Measurements from ENCODE around the gene LBX1. TPM values are rescaled to one million over a fixed set of nuclear protein-coding genes. Genes with fewer than 3 reads are reported as not detected.
A peak's percentile ranks its signal among the peaks of the same experiment; 100 is the strongest.

LBX1 gene, protein sequence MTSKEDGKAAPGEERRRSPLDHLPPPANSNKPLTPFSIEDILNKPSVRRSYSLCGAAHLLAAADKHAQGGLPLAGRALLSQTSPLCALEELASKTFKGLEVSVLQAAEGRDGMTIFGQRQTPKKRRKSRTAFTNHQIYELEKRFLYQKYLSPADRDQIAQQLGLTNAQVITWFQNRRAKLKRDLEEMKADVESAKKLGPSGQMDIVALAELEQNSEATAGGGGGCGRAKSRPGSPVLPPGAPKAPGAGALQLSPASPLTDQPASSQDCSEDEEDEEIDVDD
- total RNA-seq = not detected in 2 replicates

- DNase-seq (ENCODE audit: low read depth) = no peak
These were observed at the start of gene LBX1 for GRCh38 chr10:101229266-101230182. LBX1 (minus strand) TSS chr10:101229463; CDS start chr10:101228815, 648 bp downstream.

- DNase-seq (ENCODE audit: low read depth) = no peak
These were observed 44.5 kb upstream of the LBX1 start for GRCh38 chr10:101273741-101274140.

DNA sequence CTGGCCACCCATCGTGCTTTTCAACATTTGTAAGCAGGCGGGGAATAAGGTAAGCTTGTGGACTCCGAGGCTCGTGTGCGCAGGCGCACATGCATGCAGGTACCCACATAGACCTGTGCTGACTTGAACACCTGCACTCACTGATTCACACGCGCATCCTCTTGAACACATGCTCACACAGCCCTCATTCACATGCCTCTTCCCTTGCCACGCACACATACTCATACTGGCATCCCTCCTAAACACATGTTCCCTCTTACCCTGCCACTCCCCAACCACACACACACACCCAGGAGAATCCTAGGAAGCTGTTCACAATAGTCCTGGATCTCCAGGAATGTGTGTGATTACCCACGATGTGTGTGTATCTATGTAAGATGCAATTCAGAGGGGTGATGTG is 44.1 kb upstream of the LBX1 start:
- DNase-seq (ENCODE audit: low read depth) = no peak

- peak; percentile 42 for DNase-seq (ENCODE audit: low read depth)
These were observed 43.1 kb upstream of the LBX1 start for GRCh38 chr10:101272229-101272868.

GRCh38 chr10:101270763-101271162 is 41.5 kb upstream of the LBX1 start:
- peak; percentile 25 for DNase-seq (ENCODE audit: low read depth)

GRCh38 chr10:101267776-101268175 is 38.5 kb upstream of the LBX1 start:
- DNase-seq (ENCODE audit: low read depth) = peak; percentile 6

DNA sequence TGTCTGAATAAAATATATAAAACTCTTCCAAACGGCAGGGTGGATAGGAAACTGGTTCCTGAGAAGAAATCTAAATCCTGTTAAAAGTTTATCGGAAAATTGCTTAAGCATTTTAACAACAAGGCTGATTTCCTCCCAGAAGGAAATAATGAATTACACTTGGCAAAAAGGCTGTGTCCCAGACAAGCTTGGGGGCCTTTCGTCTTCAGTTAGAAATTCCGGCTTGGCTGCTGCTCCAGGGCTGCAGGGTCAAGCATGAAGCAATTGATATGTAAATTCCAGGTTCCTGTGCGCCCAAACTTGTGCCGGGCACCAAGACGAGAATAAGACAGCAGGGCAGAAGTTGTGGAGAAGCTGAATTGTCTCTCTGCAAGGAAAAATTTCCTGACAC is 38.0 kb upstream of the LBX1 start:
- no peak for DNase-seq (ENCODE audit: low read depth)

DNA sequence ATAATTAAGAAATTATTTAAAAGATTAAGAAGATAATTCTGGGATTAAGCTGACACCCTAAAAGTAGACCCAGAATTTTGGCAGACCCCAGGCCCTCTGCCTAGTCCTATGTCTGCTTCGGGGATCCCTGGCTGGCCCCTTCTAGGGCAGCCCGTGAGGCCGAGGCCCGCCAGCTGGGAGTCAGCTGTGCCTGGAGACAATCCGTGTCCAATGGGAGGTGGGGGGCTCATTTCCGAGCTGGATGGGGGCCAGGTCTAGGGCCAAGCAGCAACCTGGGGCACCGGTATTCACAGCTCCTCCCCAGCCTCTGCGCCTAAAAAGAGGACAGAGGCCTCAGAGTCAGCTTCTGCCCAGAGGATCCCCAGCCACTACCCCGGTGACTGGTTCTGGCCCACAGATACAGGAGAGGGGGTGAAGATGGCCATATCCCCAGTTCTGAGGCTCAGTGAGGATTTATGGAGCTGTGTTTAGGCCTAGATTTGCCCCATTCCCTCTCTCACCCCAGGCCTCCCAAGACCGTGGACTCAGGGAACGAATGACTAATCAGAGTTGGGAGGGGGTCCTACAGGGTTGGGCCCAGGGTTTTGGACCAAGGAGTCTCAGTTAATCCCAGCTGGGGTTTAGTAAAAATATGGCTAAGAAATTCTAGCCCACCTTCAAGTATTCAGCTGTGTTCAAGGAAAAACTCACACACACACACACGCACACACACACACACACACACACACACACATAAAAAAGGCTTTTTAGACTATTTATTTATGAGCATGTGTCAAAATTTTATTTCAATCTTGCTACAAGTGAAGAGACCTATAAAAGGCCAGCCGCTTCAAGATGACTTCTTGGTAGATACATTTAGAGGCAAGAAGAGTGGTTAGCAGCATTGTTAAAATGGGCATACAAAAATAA is 37.4 kb upstream of the LBX1 start:
- DNase-seq (ENCODE audit: low read depth) = no peak

DNA sequence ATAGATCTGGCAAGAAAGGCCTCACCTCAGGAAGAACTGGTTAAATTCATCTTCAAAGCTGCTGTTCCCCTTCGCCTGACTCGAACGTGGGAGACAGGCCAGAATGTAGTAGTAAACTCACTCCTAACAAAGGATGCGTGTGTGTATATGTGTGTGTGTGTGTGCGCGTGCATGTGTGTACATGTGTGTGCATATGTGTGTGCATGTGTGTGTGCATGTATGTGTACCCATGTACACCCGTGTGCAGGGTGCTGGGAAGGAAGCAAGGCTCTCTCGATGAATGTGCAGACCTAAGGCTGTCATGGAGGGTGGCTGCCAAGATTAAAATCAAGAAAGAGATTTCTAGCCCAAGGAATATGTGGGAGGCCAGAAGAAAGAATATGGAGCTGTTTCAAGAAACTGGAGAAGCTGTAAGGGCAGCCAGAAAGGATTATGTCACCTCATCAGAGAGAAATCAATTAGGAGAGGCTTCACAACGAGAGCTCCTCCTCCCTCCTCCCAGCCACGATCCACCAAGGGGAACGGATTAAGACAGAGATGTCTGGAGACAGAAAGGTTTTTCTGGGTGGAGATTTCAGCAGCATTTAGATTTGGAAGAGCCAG is 34.0 kb upstream of the LBX1 start:
- DNase-seq (ENCODE audit: low read depth) = no peak

DNA sequence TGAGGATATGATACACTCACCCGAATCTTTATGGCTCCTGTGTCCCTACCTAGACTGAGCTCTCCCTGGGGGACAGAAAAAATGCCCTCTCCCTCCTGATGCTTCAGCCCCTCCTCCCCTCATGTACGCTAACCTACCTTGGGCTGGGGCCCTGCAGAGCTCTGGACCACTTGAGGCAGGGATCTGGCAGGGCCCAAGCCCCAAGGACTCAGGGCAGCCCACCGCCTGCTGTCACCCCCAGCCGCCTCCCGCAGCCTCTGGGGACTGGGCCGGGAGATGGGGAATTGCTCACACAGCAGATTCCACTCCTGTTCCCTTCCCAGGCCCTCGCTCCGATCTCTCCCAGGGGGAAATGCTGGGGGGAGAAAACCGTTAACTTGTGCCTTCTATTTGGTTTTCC is 32.9 kb upstream of the LBX1 start:
- DNase-seq (ENCODE audit: low read depth) = no peak

GRCh38 chr10:101261702-101262101 is 32.4 kb upstream of the LBX1 start:
- DNase-seq (ENCODE audit: low read depth) = no peak

DNA sequence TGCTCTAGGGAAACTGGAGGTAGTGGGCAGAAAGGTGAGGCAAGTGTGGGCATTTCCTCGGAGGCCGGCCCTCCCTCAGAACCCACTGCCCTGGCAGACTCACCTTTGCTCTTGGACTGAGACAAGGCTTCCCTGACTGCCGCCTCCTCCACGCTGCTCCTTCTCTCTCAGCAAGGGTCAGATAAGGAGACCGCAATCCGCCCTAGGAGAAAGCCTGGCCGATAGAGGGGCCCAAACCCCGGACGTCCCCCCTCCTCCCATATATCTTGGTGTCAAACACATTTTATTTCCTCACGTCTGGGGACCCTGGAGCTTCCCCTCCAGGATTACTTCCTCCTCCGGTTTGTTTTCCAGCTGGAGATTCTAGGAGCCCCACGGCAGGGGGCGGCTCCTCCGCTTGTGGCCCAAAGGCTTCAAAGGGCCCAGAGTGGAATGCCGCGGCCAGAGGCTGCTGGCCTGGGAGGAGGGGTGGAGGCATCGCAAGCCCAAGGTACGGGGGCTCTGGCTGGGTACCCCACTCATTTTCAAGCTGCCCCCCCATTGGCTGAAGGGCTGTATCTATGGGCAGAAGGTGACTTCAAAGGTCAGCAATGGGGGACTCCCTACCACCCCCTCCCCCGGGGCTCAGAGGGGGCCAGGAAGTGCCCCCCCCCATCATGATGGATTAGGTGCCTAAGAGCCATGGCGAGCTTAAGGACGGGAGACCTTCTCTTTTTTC is 31.7 kb upstream of the LBX1 start:
- DNase-seq (ENCODE audit: low read depth) = no peak

DNA sequence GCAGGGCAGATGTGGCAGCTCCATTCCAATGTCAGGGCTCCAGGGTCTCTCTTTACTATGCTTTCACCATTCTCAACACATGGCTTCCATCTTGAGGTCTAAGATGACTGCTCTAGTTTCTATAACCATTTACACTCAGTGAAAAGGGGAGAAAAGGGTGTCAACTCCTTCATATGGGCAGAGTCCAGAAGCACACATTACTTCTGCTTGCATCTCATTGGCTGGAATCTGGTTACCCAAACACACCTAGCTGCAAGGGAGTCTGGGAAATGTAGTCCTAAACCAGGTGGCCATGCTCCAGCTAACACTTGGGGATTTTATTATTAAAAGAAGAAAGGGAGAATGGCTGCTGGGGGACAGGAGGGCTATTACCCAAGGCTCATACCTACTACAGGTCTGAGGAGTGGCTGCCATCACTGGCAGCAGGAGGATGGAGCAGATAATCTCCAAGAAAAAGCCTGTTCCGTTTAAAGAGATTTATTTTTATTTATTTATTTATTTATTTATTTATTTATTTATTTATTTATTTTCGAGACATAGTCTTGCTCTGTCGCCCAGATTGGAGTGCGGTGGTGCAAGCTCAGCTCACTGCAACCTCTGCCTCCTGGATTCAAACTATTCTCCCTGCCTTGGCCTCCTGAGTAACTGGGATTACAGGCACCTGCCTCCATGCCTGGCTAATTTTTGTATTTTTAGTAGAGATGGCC is 29.1 kb upstream of the LBX1 start:
- no peak for DNase-seq (ENCODE audit: low read depth)

DNA sequence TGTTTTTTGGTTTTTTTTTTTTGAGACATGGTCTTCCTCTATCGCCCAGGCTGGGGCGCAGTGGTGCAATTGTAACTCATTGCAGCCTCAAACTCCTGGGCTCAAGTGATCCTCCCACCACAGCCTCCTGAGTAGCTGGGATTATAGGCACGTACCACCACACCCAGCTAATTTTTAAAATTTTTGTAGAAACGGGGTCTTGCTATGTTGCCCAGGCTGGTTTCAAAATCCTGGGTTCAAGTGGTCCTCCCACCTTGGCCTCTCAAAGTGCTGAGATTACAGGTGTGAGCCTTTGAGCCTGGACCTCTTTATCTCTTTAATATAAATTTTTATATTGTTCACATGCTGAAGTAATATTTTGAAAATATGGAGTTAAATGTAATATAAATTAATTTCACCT is 28.2 kb upstream of the LBX1 start:
- DNase-seq (ENCODE audit: low read depth) = no peak

GRCh38 chr10:101257084-101257483 is 27.8 kb upstream of the LBX1 start:
- no peak for DNase-seq (ENCODE audit: low read depth)

DNA sequence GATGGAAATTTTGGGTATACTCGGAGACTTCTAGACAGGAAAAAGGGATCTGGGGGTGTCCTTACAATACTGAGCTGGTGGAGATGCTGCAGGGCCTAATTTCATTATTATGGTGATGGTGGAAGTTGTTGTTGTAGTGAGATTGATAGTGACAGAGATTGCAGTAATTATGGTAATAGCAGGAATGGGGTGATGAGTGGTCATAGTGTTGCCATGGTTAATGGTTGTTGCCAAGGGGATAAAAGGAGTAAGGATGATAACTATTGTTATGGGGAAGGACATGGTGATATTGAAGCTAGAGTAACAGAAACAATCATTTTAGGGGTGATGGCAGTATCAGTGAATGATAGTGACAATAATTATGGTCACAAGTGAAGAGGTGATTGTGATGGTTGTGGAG is 27.1 kb upstream of the LBX1 start:
- no peak for DNase-seq (ENCODE audit: low read depth)

DNA sequence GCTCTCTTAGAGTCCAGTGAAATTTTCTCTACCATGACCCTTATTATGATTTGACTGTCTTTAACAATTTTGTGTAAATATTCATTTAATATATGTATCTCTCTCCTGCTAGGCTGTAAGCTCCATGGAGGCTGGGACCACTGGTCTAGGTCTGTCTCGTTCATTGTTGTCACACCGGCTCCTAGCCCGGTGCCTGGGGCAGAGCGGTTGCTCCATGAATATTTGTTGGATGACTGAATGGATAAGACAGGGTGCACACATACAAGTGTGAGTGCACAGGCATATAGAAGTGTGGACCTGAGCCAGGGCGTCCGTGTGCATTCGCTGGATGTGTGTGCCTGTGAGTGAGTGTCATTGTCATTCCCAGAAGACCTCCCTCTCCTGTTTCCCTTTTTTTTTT is 20.9 kb upstream of the LBX1 start:
- DNase-seq (ENCODE audit: low read depth) = no peak

GRCh38 chr10:101249171-101249581 is 19.9 kb upstream of the LBX1 start:
- DNase-seq (ENCODE audit: low read depth) = no peak

- DNase-seq (ENCODE audit: low read depth) = no peak
These were observed 17.4 kb upstream of the LBX1 start for GRCh38 chr10:101246639-101247038.

Data from renal cortical epithelial cell (primary cell).